ENCODE data around the gene GPRC5C.
"Not testable (repeated sequence)": the region's sequence is repeated elsewhere in the genome, so short reads cannot be mapped to it uniquely, and the experiment has no call there.

The GPRC5C gene
- total RNA-seq, result 0 to 0.74 reads per million in 2 donors

- DNase-seq, result peak in 2 of 5 experiments; percentile 24 to 60
These were observed at the start of gene GPRC5C for GRCh38 chr17:74431568-74432423. GPRC5C (plus strand) TSS chr17:74432088; CDS start chr17:74439777, 7,689 bp downstream.

- DNase-seq, result no peak
These were observed 48.7 kb upstream of the GPRC5C start for GRCh38 chr17:74383141-74383540.

- DNase-seq, result no peak
These were observed 46.7 kb upstream of the GPRC5C start for GRCh38 chr17:74385201-74385600.

- no peak for DNase-seq
These were observed 45.5 kb upstream of the GPRC5C start for GRCh38 chr17:74386386-74386785.

DNA sequence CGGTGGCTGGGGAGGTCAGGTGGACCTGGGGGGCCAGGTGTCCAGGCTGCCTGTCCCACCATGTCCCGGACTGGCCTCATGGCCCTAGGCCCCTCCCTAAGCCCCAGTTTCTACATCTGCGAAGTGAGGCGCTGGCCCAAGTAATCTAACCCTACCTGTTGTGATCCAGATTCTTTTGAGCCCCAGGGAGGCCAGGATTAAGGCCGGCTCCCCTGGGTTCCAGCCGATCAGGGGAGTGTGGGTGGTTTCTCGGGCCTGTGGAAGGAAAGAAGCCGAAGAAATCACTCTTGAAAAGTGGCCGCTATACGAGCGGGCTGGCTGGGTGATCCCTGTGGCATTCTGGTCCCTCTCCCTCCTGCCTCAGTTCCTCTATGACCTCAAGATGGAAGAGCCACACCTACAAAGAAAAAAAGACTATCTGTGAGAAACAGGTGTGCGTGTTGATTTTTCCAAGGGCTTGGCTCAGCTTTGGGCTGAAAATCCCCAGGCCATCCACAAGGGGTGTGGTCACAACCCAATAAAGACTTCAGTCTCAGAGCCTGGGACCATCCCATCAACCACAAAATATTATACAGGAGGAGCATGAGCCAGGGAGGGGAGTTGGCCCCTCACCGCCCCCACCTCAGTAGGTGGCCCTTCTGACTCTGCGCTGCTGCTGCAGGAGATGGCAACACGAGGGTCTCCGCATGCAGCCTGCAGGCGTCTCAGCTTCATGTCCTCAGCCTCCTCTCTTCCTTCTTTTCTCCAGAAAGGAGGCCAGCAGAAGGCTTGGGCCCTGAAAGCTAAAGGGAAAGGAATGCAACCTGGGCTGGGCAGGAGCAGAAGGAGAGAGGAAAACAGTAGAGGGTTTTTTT, 44.3 kb upstream of the GPRC5C start:
- no peak for DNase-seq

- DNase-seq, result no peak
These were observed 42.7 kb upstream of the GPRC5C start for GRCh38 chr17:74389084-74389753.

- DNase-seq, result no peak
These were observed 41.8 kb upstream of the GPRC5C start for GRCh38 chr17:74389937-74390679.

DNA sequence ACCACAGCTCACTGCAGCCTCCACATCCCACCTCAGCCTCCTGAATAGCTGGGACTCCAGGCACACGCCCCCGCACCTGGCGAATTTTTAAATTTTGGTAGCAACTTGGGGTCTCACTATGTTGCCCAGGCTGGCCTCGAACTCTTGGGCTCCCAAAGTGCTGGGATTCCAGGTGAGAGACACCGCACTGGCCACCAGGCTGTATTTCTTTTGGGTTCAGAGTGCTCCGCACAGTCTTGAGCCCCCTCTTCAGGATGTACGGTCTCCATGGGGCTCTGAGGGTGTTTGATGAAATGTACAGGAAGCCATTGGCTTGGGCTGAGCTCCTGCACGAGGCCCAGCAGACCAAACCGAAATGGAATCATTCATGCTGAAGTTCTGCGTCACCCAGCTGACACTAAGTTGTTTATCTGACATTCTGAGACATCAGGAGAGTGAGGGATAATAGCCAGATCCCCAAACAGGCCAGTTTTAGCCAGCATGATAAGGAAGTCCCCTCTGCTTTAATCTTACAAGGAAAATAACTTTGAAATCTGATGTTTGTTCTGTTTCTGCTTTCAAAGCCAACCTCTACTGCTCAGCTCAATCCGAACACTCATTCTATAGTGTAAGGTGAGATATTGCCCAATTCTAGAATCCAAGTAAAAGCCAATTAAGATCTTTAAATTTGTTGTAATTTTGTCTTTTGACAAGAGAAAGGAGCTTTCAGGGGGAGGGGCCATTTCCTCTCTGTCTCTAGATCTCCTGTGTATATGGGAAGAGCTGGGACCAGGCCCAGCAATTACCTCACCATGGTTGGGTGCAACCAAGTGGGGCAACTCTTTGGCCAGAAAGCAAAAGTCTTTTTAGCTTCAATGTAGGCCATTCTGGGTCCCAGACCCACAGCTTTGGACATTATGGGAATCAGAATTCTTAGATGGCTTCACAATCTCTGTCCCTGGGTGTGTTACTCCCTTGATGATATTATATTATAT, 40.9 kb upstream of the GPRC5C start:
- DNase-seq, result no peak

DNA sequence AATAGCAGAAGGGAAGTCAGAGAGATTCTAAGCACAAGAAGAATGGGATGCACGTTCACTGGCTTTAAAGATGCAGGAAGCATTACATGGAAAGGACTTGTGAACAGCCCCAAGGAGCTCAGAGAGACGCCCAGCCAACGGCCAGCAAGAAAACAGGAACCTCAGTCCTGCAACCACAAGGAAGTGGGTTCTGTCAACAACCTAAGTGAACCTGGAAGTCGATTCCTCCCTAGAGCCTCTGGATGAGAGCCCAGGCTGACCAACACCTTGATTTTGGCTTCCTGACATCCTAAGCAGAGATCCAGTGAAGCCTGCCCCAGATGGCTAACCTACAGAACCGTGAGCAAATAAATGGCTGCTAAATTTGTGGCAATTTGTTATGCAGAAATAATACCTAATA, 40.1 kb upstream of the GPRC5C start:
- DNase-seq, result no peak

DNA sequence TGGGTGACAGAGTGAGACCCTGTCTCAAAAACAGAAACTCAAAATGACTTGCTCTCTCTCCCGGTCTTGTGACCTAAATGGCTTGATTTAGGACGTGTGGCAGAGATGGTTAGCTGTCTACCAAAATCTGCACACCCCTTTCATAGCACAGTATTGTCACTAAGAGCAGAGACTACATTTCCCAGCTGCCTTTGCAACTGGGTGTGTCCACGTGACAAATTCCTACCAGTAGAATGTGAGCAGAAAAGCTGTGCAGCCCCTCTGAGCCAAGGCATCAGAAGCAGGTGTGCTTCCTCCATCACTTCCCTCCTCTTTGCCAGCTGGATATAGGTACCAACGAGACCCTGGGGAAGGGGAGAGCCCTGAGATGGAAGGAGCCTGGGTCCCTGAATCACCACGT, 39.0 kb upstream of the GPRC5C start:
- no peak for DNase-seq

GRCh38 chr17:74393346-74393942, 38.4 kb upstream of the GPRC5C start:
- no peak for DNase-seq

DNA sequence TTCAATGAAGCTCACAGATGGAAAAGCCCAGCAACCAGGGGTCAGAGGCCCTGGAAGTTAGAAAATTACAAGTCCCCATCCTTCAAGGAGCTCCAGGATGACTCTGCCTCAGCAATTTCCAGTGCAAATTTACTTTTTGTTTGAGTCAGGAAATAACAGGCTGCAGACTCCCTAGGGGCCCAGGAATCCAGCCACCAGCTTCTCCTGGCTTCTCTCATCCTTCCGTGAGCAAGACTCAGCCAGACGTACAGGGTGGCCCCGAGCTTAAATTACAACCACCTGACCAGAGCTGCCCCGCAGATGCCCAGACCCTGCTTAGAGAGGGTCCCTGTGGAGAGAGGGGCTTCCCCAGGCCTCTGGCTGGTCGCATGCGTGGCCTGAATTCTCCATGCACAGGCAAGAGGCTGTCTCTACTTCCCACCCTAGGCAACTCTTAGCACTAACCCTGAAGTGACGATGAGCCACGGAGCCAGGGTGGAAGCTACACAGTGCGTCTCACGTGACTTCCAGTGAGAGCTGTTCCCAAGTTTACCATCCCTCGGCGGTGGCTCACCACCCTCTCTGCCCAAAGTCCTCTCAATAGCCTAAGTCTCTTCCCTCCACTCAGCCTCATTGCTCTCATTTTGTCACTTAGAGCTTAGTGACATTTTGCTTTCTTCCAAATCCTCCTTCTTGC, 37.5 kb upstream of the GPRC5C start:
- DNase-seq, result no peak

GRCh38 chr17:74394977-74395376, 36.9 kb upstream of the GPRC5C start:
- DNase-seq, result no peak

DNA sequence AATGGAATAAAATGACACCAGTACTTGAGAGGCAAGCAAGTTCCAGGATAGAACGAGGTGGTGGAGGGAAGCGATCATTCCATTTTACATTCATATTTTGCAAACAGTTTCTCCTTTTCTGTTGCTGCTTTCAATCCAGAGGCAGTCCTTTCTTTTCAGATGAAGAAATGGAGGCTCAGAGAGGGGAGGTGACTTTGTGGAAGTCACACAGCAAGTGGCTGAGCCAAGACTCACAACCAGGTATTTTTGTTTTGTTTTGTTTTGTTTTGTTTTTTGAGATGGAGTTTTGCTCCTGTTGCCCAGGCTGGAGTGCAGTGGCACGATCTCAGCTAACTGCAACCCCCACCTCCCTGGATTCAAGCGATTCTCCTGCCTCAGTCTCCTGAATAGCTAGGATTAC, 35.3 kb upstream of the GPRC5C start:
- no peak for DNase-seq

GRCh38 chr17:74402048-74402447, 29.8 kb upstream of the GPRC5C start:
- no peak for DNase-seq

GRCh38 chr17:74403512-74404137, 28.3 kb upstream of the GPRC5C start:
- DNase-seq, result no peak

- no peak for DNase-seq
These were observed 27.7 kb upstream of the GPRC5C start for GRCh38 chr17:74404218-74404617.

GRCh38 chr17:74404789-74405188, 27.1 kb upstream of the GPRC5C start:
- DNase-seq, result no peak

DNA sequence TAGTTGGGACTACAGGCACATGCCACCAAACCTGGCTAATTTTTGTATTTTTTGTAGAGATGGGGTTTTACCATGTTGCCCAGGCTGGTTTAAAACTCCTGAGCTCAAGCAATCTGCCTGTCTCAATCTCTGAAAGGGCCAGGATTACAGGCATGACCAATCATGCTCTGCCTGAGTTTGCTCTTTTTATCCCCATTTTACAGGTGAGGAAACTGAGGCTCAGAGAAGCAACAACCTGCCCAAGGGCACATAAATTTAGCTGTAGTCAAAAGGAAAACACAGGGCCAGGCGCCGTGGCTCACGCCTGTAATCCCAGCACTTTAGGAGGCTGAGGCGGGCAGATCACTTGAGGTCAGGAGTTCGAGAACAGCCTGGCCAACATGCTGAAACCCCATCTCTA, 26.6 kb upstream of the GPRC5C start:
- not testable (repeated sequence) for DNase-seq

GRCh38 chr17:74407384-74407783, 24.5 kb upstream of the GPRC5C start:
- DNase-seq, result no peak

Measured in T-helper 2 cell (primary cell).